IPS-18c (cell line): ENCODE data around the gene HUNK.

Source experiments
- H3K4me3 ChIP-seq: 2 replicates; pipeline ENCODE4 v1.7.0; 2013; ENCODE audit warnings: low read depth, mild to moderate bottlenecking, low read length, moderate library complexity; ENCODE audit not compliant: insufficient read depth
- H3K9me3 ChIP-seq: one replicate; pipeline ENCODE4 v1.6.1; 2013; ENCODE audit warnings: mild to moderate bottlenecking, low read length, moderate library complexity; ENCODE audit not compliant: control insufficient read depth, insufficient read depth

The HUNK gene

DNA sequence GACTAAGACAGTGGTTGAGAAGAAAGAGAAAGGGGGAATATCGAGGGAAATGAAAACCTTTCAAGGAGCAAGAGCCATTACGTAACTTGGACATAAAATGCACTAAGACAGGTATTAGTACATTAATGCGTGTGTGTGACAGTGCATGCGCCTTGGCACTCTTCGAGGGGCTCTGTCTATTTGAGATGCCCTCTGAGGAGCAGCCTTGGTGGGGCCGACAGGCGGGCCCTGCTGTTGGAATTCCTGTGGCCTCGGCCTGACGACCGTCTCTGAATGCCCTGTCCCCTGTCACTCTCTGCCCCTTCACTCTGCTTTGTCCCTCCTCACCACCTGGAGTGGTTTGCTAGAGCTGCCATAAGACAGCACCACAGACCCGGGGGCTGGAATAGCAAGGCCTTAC, 12.3 kb downstream of the HUNK start:
- Histone ChIP-seq H3K9me3 (no peaks in the 10 kb centered on the region), H3K4me3 (no peak overlapping the region)

- Histone ChIP-seq H3K4me3 (no peak overlapping the region), H3K9me3 (no peaks in the 10 kb centered on the region)
Observed at GRCh38 chr21:31886915-31887314, 14.1 kb downstream of the HUNK start.

GRCh38 chr21:31887391-31887841, 14.6 kb downstream of the HUNK start:
- no peaks in the 10 kb centered on the region for H3K9me3 ChIP-seq
- no peak overlapping the region for H3K4me3 ChIP-seq

- H3K4me3 ChIP-seq, result peak overlapping the region; percentile 17; the same call in 1 of the 2 replicates
- H3K9me3 ChIP-seq, result no peaks in the 10 kb centered on the region
Observed at GRCh38 chr21:31888936-31889371, 16.1 kb downstream of the HUNK start.

- Histone ChIP-seq H3K9me3 (no peaks in the 10 kb centered on the region), H3K4me3 (no peak overlapping the region)
Observed at GRCh38 chr21:31889460-31889859, 16.6 kb downstream of the HUNK start.

DNA sequence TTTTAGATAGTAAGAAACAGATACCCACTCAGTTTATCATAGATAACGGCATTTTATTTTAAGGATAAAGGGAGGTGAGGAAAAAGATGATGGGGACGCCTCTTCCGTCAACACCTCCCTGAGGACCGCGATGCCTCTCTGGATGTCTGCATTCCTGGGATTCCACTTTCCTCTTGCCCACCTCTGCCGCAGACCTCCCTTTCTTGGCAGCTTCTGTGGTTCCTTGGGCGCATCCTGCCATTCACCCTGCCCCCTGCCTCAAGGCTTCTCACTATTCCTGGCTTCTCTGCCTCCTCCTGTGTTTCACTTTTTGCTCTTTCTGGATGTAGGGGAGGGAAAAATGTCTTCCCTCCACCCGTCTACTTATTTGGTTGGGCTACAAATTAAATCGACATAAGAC, 19.9 kb downstream of the HUNK start:
- Histone ChIP-seq H3K4me3 (no peak overlapping the region), H3K9me3 (peaks cover 2% of the 10 kb centered on the region)

GRCh38 chr21:31893851-31894415, 21.1 kb downstream of the HUNK start:
- Histone ChIP-seq H3K4me3 (no peak overlapping the region), H3K9me3 (peaks cover 2% of the 10 kb centered on the region)

DNA sequence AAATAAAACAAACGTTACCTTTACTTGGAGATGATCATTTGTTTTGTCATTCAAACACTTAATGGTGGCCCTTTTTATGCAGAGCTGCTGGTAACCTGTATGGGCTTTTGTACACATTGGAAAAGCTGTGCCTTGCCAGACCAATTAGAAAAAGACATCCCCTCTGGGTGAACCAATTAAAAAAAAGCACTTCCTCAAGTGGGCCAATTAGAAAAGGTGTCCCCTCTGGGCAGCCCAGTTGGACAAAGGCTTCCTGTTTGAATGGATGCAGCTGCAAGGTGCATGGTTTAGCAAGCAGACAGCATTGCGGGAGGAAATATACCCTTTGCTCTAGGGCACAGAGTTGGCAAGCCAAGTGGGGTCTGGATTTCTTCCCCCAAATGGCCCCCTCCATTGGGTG, 21.6 kb downstream of the HUNK start:
- Histone ChIP-seq H3K4me3 (no peak overlapping the region), H3K9me3 (peaks cover 2% of the 10 kb centered on the region)

DNA sequence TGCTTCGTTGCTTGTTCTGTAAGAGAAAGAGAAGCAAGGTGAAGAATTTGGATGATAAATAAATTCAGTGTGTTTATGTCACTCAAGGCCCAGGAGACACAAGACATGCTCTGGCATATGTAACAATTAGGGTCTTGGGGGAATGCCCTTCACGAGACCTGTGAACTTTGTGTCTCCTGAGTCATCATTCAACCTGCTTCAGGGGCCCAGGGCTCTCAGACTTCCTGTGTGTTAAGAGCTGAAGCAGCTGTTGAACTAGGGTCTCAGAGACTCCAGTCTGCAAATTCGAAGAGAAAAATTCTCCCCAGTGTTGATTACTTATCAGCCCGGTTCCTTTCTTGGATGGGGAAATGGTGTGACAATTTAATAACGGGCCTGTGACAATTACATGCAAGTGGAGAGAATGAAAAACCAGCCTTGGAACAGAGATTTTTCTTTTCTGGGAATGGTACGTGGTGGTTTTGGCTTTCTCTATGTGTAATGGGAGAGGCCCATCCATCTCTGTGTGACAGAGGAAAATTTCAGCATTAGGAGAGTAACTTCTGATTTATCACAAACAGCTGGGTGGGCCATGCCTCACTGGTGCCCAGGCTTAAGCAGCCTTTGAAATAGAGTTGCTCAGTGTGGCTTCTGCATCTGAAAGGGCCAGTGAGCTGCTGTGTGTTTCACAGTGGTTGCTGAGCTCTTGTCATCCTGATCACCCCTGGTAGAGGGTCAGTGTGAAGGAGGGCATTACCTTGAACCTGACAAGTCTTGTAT, 22.4 kb downstream of the HUNK start:
- peaks cover 2% of the 10 kb centered on the region for H3K9me3 ChIP-seq

GRCh38 chr21:31896019-31896418, 23.2 kb downstream of the HUNK start:
- H3K9me3 ChIP-seq, result peaks cover 2% of the 10 kb centered on the region
- no peak overlapping the region for H3K4me3 ChIP-seq

More for the DNA sequence above, 22.4 kb downstream of the HUNK start:
- no peak overlapping the region for H3K4me3 ChIP-seq

DNA sequence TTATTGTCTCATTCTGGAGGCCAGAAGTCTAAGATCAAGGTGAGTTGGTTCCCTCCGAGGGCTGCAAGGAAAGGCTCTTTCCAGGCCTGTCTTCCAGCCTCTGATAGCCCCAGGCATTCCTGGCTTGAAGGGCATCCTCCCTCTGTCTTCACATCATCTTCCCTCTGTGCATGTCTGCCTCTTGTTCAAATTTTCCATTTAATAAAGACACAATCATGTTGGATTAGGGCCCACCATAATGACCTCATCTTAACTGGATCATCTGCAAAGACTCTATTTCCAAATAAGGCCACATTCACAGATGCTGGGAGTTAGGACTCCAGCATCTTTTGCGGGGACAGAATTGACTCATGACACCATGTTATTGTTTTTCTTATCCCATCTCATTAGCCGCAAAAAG, 24.5 kb downstream of the HUNK start:
- Histone ChIP-seq H3K9me3 (peaks cover 2% of the 10 kb centered on the region), H3K4me3 (no peak overlapping the region)

DNA sequence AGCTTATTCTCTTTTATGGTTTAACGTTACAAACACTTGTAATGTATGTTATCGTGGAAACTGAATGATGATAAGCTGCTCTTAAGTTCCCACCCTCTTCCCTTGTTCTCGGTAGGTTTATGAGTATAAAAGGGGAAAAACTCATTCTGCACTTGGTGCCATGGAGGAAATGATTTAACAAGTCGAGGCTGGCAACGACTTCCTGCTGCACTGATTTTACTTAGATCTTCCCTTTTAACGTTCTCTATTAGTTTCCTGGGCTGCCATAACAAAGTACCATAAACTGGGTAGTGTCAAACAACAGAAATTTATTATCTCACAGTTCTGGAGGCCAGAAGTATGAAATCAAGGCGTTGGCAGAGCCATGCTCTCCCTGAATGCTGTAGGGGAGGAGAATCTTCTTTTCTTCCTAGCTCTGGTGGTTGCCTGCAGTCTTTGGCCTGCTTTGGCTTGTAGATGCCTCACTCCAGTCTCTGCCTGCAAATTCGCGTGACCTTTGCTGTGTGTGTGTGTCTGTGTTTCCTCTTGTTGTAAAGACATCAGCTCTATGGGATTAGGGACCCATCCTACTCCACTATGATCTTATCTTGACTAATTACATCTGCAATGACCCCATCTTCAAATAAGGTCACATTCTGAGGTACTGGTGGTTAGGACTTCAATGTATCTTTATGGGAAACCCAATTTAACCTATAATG, 26.3 kb downstream of the HUNK start:
- H3K4me3 ChIP-seq, result no peak overlapping the region
- peaks cover 2% of the 10 kb centered on the region for H3K9me3 ChIP-seq

- no peak overlapping the region for H3K4me3 ChIP-seq
- peaks cover 2% of the 10 kb centered on the region for H3K9me3 ChIP-seq
Observed at GRCh38 chr21:31900121-31900895, 27.5 kb downstream of the HUNK start.

DNA sequence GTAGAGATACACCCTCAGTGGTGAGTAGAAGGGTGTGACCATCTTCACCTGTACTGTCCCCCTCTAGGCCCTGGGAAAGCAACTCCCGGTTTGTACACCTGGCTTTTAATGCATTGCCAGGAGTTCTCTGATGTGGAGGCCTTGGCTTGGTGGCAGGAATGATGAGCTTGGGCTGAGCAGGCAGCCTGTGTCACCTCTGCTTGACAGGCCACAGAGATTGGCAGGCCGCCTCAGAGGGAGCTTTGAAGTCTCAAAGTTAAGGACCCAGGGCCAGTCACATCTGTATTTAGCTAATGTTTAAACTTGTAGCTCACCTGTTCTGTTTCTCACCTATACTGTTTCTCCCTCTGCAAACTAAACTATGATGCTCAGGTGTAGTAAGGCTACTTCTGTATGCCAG, 28.5 kb downstream of the HUNK start:
- Histone ChIP-seq H3K9me3 (peaks cover 2% of the 10 kb centered on the region), H3K4me3 (no peak overlapping the region)

DNA sequence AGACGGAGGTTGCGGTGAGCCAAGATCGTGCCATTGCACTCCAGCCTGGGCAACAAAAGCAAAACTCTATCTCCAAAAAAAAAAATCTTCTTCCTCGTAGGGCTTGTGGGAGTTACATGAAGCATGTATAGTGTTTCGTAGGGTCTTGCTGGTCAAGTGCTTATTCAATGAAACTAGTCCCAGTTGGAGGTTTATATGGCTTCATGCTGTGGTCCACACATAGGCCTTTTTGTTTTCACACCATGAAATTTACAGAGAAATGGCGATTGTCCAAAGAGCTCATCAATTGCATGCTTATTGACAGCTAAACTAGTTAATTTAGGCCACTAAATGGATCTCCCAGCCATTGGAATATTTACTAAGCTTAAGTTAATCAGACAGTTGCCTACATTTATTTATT, 29.6 kb downstream of the HUNK start:
- H3K4me3 ChIP-seq, result no peak overlapping the region
- H3K9me3 ChIP-seq, result no peaks in the 10 kb centered on the region

- no peak overlapping the region for H3K4me3 ChIP-seq
- H3K9me3 ChIP-seq, result no peaks in the 10 kb centered on the region
Observed at GRCh38 chr21:31903896-31904295, 31.1 kb downstream of the HUNK start.
